Measurements from ENCODE around the gene MLYCD.

MLYCD gene

DNA sequence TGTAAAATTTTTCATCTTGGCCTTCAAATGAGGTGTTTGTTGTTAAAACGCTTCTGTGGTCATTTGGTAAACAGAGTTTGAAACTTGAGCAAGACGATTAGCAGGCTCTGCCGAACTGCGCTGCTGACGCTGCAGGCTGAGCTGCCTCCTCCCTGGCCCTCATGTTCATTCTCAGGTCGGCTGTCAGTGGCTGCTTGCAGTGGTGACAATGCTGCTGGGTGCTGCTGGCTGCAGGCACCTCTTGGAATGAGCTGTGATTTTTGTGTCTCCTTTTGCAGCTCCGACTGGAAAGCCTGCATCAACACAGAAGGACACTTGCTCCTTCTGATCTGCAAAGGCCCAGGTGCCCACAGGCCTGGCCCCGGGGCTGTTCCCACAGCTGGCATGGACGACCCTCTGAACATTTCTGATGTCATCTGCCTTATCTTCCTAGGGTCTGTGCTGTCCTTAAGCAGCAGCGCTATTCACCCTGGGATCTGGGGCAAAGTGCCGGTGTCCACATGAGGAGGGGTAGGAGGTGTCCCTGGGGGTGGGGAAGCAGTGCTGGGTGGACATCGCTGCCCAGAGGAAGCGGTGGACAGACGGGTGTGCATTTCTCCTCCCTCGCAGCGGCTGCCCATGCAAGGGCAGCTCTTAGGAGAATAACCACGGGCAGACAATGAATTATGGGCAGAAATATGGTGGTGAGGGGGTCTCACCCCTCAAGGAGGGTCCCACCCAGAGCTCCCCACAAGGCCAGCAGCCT is 31.1 kb downstream of the MLYCD start:
- Histone ChIP-seq H3K79me2 (ENCODE audit: insufficient read depth, low read depth) (no peaks in the 10 kb centered on the region), H3K4me2 (no peak overlapping the region)
- TF ChIP-seq, protein P1, sequence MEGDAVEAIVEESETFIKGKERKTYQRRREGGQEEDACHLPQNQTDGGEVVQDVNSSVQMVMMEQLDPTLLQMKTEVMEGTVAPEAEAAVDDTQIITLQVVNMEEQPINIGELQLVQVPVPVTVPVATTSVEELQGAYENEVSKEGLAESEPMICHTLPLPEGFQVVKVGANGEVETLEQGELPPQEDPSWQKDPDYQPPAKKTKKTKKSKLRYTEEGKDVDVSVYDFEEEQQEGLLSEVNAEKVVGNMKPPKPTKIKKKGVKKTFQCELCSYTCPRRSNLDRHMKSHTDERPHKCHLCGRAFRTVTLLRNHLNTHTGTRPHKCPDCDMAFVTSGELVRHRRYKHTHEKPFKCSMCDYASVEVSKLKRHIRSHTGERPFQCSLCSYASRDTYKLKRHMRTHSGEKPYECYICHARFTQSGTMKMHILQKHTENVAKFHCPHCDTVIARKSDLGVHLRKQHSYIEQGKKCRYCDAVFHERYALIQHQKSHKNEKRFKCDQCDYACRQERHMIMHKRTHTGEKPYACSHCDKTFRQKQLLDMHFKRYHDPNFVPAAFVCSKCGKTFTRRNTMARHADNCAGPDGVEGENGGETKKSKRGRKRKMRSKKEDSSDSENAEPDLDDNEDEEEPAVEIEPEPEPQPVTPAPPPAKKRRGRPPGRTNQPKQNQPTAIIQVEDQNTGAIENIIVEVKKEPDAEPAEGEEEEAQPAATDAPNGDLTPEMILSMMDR (conservative IDR thresholded peaks at IDR 0.05; ENCODE audit: low read depth, low read length), result no peak

DNA sequence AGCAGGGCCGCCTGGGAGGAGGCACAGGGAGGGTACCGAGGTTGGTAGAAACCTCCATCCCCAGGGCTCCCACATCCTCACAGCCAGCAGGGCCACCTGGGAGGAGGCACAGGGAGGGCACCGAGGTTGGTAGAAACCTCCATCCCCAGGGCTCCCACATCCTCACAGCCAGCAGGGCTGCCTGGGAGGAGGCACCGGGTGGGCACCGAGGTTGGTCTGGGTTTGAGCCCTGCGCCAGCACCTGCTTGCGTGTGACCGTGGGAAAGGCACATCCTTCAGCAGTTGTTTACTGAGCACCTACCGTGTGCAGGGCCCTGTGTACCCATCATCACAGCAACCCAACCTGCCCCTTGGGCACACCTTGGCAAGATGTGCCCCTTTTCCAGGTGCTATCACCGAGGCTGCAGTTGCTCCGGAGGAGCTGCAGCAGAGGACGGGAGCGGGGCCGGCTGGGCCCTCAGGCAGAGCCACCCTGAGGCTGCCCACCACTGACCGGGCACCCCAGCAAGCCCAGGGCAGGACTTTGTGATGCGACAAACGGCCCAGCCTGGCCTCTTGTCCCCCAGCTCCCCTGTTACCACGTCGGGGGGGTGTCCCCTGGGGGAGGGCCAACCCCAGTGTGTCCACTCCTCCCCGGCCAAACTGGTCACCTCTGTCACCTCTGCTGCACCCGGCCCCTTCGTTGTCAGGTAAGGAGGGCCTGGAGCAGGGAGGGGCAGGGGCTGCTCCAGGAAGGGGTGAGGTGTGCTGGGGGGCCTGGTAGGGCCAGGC is 32.0 kb downstream of the MLYCD start:
- no peak overlapping the region for H3K27ac ChIP-seq
- no peak overlapping the region for H3K9ac ChIP-seq
- no peaks in the 10 kb centered on the region for H3K27me3 ChIP-seq (ENCODE audit: insufficient read depth, low read depth)

More for the DNA sequence above, 31.1 kb downstream of the MLYCD start:
- no peaks in the 10 kb centered on the region for H3K27me3 ChIP-seq (ENCODE audit: insufficient read depth, low read depth)
- no peaks in the 10 kb centered on the region for H3K4me1 ChIP-seq (ENCODE audit: low read depth, poor library complexity, severe bottlenecking)
- H3K4me3 ChIP-seq (IDR thresholded peaks at IDR 0.05; ENCODE audit: insufficient read depth, low read depth, low read length), result no peak overlapping the region
- H2AFZ ChIP-seq (ENCODE audit: low read depth), result no peak overlapping the region
- H3K36me3 ChIP-seq (ENCODE audit: insufficient read depth), result no peaks in the 10 kb centered on the region
- no peak overlapping the region for H3K9ac ChIP-seq
- no peak overlapping the region for H3K27ac ChIP-seq
- no peaks in the 10 kb centered on the region for H4K20me1 ChIP-seq (ENCODE audit: insufficient read depth)

DNA sequence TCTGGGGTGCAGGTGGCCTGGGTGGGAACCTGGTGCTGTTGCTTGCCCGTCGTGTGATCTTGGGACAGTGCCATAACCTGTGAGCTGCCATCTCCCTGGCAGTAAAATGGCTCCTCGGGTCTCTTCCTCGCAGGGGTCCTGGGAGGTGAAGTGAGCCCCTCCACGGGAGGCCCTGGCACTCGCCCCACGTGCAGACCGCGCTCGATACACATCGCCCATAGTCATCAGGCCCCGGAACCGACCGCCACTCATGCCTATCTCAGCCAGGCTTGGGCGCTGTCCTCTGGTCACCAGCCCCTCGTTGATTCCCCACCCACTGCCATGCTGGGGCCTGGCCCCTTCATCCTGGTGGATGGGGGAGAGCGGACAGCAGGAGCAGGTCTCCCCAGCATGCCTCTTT is 32.6 kb downstream of the MLYCD start:
- Histone ChIP-seq H3K4me1 (ENCODE audit: low read depth, poor library complexity, severe bottlenecking) (no peaks in the 10 kb centered on the region), H3K27ac (no peak overlapping the region), H3K4me3 (IDR thresholded peaks at IDR 0.05; ENCODE audit: insufficient read depth, low read depth, low read length) (no peak overlapping the region), H3K9ac (no peak overlapping the region), H3K36me3 (ENCODE audit: insufficient read depth) (no peaks in the 10 kb centered on the region), H3K4me2 (no peak overlapping the region), H4K20me1 (ENCODE audit: insufficient read depth) (no peaks in the 10 kb centered on the region), H3K27me3 (ENCODE audit: insufficient read depth, low read depth) (no peaks in the 10 kb centered on the region), H2AFZ (ENCODE audit: low read depth) (no peak overlapping the region), H3K79me2 (ENCODE audit: insufficient read depth, low read depth) (no peaks in the 10 kb centered on the region)
- TF ChIP-seq, protein P1 (conservative IDR thresholded peaks at IDR 0.05; ENCODE audit: low read depth, low read length), result no peak

More for the DNA sequence above, 32.0 kb downstream of the MLYCD start:
- no peak overlapping the region for H3K4me3 ChIP-seq (IDR thresholded peaks at IDR 0.05; ENCODE audit: insufficient read depth, low read depth, low read length)
- H4K20me1 ChIP-seq (ENCODE audit: insufficient read depth), result no peaks in the 10 kb centered on the region
- H3K36me3 ChIP-seq (ENCODE audit: insufficient read depth), result no peaks in the 10 kb centered on the region
- TF ChIP-seq, protein P1 (conservative IDR thresholded peaks at IDR 0.05; ENCODE audit: low read depth, low read length), result no peak
- no peak overlapping the region for H2AFZ ChIP-seq (ENCODE audit: low read depth)
- no peaks in the 10 kb centered on the region for H3K79me2 ChIP-seq (ENCODE audit: insufficient read depth, low read depth)
- no peak overlapping the region for H3K4me2 ChIP-seq
- no peaks in the 10 kb centered on the region for H3K4me1 ChIP-seq (ENCODE audit: low read depth, poor library complexity, severe bottlenecking)

DNA sequence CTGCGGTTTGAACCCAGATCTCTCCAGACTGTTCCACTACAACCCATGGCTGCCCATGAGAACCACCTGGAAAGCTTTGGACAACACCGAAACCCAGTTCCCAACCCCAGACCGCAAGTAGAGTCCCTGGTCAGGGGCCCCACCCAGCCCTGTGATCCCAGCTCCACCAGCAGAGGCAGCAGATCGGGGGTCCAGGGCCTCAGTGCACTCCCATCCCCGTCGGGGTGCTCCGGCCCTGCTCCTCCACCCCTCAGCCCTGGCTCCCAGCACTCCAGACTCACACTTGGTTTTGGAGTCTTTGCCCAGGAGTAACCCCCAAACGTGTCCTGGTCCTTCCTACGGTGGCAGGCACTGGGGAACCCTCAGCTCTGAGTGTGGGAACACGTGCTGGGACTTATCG is 33.4 kb downstream of the MLYCD start:
- Histone ChIP-seq H3K27me3 (ENCODE audit: insufficient read depth, low read depth) (no peaks in the 10 kb centered on the region), H3K27ac (no peak overlapping the region), H3K79me2 (ENCODE audit: insufficient read depth, low read depth) (no peaks in the 10 kb centered on the region), H3K9ac (no peak overlapping the region), H2AFZ (ENCODE audit: low read depth) (no peak overlapping the region), H3K4me1 (ENCODE audit: low read depth, poor library complexity, severe bottlenecking) (no peaks in the 10 kb centered on the region), H3K4me2 (no peak overlapping the region), H4K20me1 (ENCODE audit: insufficient read depth) (no peaks in the 10 kb centered on the region), H3K36me3 (ENCODE audit: insufficient read depth) (no peaks in the 10 kb centered on the region), H3K4me3 (IDR thresholded peaks at IDR 0.05; ENCODE audit: insufficient read depth, low read depth, low read length) (no peak overlapping the region)
- TF ChIP-seq, protein P1 (conservative IDR thresholded peaks at IDR 0.05; ENCODE audit: low read depth, low read length), result no peak

All from KMS-11 (cell line).